ENCODE measurements around the gene LEMD3. TPM values are rescaled to one million over a fixed set of nuclear protein-coding genes. Genes with fewer than 3 reads are reported as not detected.

LEMD3 gene
- total RNA-seq, 2 experiments from 2014 or later, result 16.5 to 17.5 TPM

GRCh38 chr12:65229441-65229840, 60.1 kb downstream of the LEMD3 start:
- no peak overlapping the region for H3K27ac Mint-ChIP-seq
- H3K9me3 Mint-ChIP-seq, result peaks cover 23% of the 10 kb centered on the region
- H3K4me3 Mint-ChIP-seq, result no peak overlapping the region
- intact Hi-C loops (cut with micrococcal nuclease), result no loop called here
- CTCF ChIA-PET, result interaction anchor here (0.7 to 1.9 kb wide), 2 partner anchors 60 to 339 kb away, joined by 5 to 6 read pairs; partner anchors contain the start of gene LEMD3
- H3K36me3 Mint-ChIP-seq (ENCODE audit: low read depth), result peaks cover 40% of the 10 kb centered on the region
- DNase-seq, result no peak
- H3K27me3 Mint-ChIP-seq (ENCODE audit: low read depth), result no peaks in the 10 kb centered on the region
- peaks cover 31% of the 10 kb centered on the region for H3K4me1 Mint-ChIP-seq (ENCODE audit: low read depth)

- Mint-ChIP-seq H3K4me3 (no peak overlapping the region), H3K4me1 (ENCODE audit: low read depth) (peaks cover 11% of the 10 kb centered on the region), H3K36me3 (ENCODE audit: low read depth) (peaks cover 21% of the 10 kb centered on the region), H3K27me3 (ENCODE audit: low read depth) (no peaks in the 10 kb centered on the region), H3K9me3 (peaks cover 18% of the 10 kb centered on the region), H3K27ac (no peak overlapping the region)
- no peak for DNase-seq
- CTCF ChIA-PET, result interaction anchor here (0.6 to 2.1 kb wide), 20 partner anchors 8 to 450 kb away, joined by 3 to 10 read pairs (median 4); partner anchors contain the start of genes LEMD3 and WIF1
- intact Hi-C loops (cut with micrococcal nuclease), result loop anchor here (1.0 to 2.0 kb wide), 4 partner anchors 62 to 430 kb away; no protein-coding TSS in a partner anchor
Measured at GRCh38 chr12:65232476-65233077, 63.2 kb downstream of the LEMD3 start.

- CTCF ChIA-PET, result no interaction called here
- peaks cover 4% of the 10 kb centered on the region for H3K4me1 Mint-ChIP-seq (ENCODE audit: low read depth)
- intact Hi-C loops (cut with micrococcal nuclease), result no loop called here
Measured at GRCh38 chr12:65237153-65237552, 67.8 kb downstream of the LEMD3 start.

GRCh38 chr12:65238609-65239008, 69.2 kb downstream of the LEMD3 start:
- H3K4me3 Mint-ChIP-seq, result no peak overlapping the region

More at GRCh38 chr12:65237153-65237552, 67.8 kb downstream of the LEMD3 start:
- Mint-ChIP-seq H3K27me3 (ENCODE audit: low read depth) (no peaks in the 10 kb centered on the region), H3K27ac (no peak overlapping the region), H3K4me3 (no peak overlapping the region), H3K36me3 (ENCODE audit: low read depth) (peaks cover 8% of the 10 kb centered on the region), H3K9me3 (no peaks in the 10 kb centered on the region)
- no peak for DNase-seq

GRCh38 chr12:65248656-65249633, 79.6 kb downstream of the LEMD3 start:
- intact Hi-C loops (cut with micrococcal nuclease), result loop anchor here (1.0 to 5.0 kb wide), 4 partner anchors 44 to 408 kb away; partner anchors contain the start of gene LEMD3
- CTCF ChIA-PET, result interaction anchor here (0.7 to 1.1 kb wide), 3 partner anchors 9 to 126 kb away, joined by 3 to 4 read pairs (median 3); no protein-coding TSS in a partner anchor
- Mint-ChIP-seq H3K36me3 (ENCODE audit: low read depth) (peaks cover 15% of the 10 kb centered on the region), H3K27me3 (ENCODE audit: low read depth) (no peaks in the 10 kb centered on the region), H3K27ac (peak overlapping the region; percentile 32), H3K4me1 (ENCODE audit: low read depth) (peaks cover 19% of the 10 kb centered on the region), H3K9me3 (peaks cover 2% of the 10 kb centered on the region), H3K4me3 (no peak overlapping the region)
- peak; percentile 40 for DNase-seq

More at GRCh38 chr12:65238609-65239008, 69.2 kb downstream of the LEMD3 start:
- DNase-seq, result no peak
- CTCF ChIA-PET, result no interaction called here
- peaks cover 17% of the 10 kb centered on the region for H3K36me3 Mint-ChIP-seq (ENCODE audit: low read depth)
- H3K9me3 Mint-ChIP-seq, result no peaks in the 10 kb centered on the region
- H3K27ac Mint-ChIP-seq, result no peak overlapping the region
- intact Hi-C loops (cut with micrococcal nuclease), result no loop called here
- no peaks in the 10 kb centered on the region for H3K27me3 Mint-ChIP-seq (ENCODE audit: low read depth)
- no peaks in the 10 kb centered on the region for H3K4me1 Mint-ChIP-seq (ENCODE audit: low read depth)

- CTCF ChIA-PET, result no interaction called here
- Mint-ChIP-seq H3K36me3 (ENCODE audit: low read depth) (peaks cover 3% of the 10 kb centered on the region), H3K4me1 (ENCODE audit: low read depth) (peaks cover 19% of the 10 kb centered on the region), H3K27me3 (ENCODE audit: low read depth) (no peaks in the 10 kb centered on the region), H3K9me3 (peaks cover 2% of the 10 kb centered on the region), H3K4me3 (no peak overlapping the region), H3K27ac (no peak overlapping the region)
- intact Hi-C loops (cut with micrococcal nuclease), result no loop called here
- no peak for DNase-seq
Measured at GRCh38 chr12:65252515-65252914, 83.1 kb downstream of the LEMD3 start.

GRCh38 chr12:65257986-65258385, 88.6 kb downstream of the LEMD3 start:
- Mint-ChIP-seq H3K9me3 (no peaks in the 10 kb centered on the region), H3K27ac (no peak overlapping the region), H3K36me3 (ENCODE audit: low read depth) (no peaks in the 10 kb centered on the region), H3K27me3 (ENCODE audit: low read depth) (peaks cover 5% of the 10 kb centered on the region), H3K4me1 (ENCODE audit: low read depth) (no peaks in the 10 kb centered on the region), H3K4me3 (no peak overlapping the region)
- DNase-seq, result no peak
- CTCF ChIA-PET, result no interaction called here
- intact Hi-C loops (cut with micrococcal nuclease), result no loop called here

GRCh38 chr12:65259501-65259900, 90.1 kb downstream of the LEMD3 start:
- CTCF ChIA-PET, result no interaction called here

GRCh38 chr12:65263777-65264176, 94.4 kb downstream of the LEMD3 start:
- H3K4me1 Mint-ChIP-seq (ENCODE audit: low read depth), result no peaks in the 10 kb centered on the region
- no peak for DNase-seq

More at GRCh38 chr12:65259501-65259900, 90.1 kb downstream of the LEMD3 start:
- no peak overlapping the region for H3K27ac Mint-ChIP-seq
- no peaks in the 10 kb centered on the region for H3K4me1 Mint-ChIP-seq (ENCODE audit: low read depth)
- H3K4me3 Mint-ChIP-seq, result no peak overlapping the region
- H3K9me3 Mint-ChIP-seq, result no peaks in the 10 kb centered on the region
- H3K27me3 Mint-ChIP-seq (ENCODE audit: low read depth), result peaks cover 6% of the 10 kb centered on the region
- H3K36me3 Mint-ChIP-seq (ENCODE audit: low read depth), result no peaks in the 10 kb centered on the region
- intact Hi-C loops (cut with micrococcal nuclease), result no loop called here
- no peak for DNase-seq

GRCh38 chr12:65266408-65266807, 97.0 kb downstream of the LEMD3 start:
- no peak overlapping the region for H3K27ac Mint-ChIP-seq
- CTCF ChIA-PET, result no interaction called here
- H3K4me1 Mint-ChIP-seq (ENCODE audit: low read depth), result no peaks in the 10 kb centered on the region
- H3K4me3 Mint-ChIP-seq, result no peak overlapping the region
- H3K9me3 Mint-ChIP-seq, result no peaks in the 10 kb centered on the region
- intact Hi-C loops (cut with micrococcal nuclease), result no loop called here
- H3K27me3 Mint-ChIP-seq (ENCODE audit: low read depth), result peaks cover 14% of the 10 kb centered on the region
- no peaks in the 10 kb centered on the region for H3K36me3 Mint-ChIP-seq (ENCODE audit: low read depth)
- no peak for DNase-seq

More at GRCh38 chr12:65263777-65264176, 94.4 kb downstream of the LEMD3 start:
- peaks cover 18% of the 10 kb centered on the region for H3K27me3 Mint-ChIP-seq (ENCODE audit: low read depth)
- H3K36me3 Mint-ChIP-seq (ENCODE audit: low read depth), result no peaks in the 10 kb centered on the region
- H3K9me3 Mint-ChIP-seq, result no peaks in the 10 kb centered on the region
- CTCF ChIA-PET, result no interaction called here
- H3K27ac Mint-ChIP-seq, result no peak overlapping the region
- intact Hi-C loops (cut with micrococcal nuclease), result no loop called here
- no peak overlapping the region for H3K4me3 Mint-ChIP-seq

- CTCF ChIA-PET, result no interaction called here
- Mint-ChIP-seq H3K4me3 (no peak overlapping the region), H3K36me3 (ENCODE audit: low read depth) (no peaks in the 10 kb centered on the region), H3K9me3 (no peaks in the 10 kb centered on the region), H3K27ac (no peak overlapping the region), H3K4me1 (ENCODE audit: low read depth) (no peaks in the 10 kb centered on the region), H3K27me3 (ENCODE audit: low read depth) (peaks cover 18% of the 10 kb centered on the region)
- intact Hi-C loops (cut with micrococcal nuclease), result no loop called here
- DNase-seq, result no peak
Measured at GRCh38 chr12:65269603-65270002, 100.2 kb downstream of the LEMD3 start.

- Mint-ChIP-seq H3K27ac (no peak overlapping the region), H3K4me3 (no peak overlapping the region), H3K27me3 (ENCODE audit: low read depth) (peaks cover 32% of the 10 kb centered on the region), H3K9me3 (no peaks in the 10 kb centered on the region), H3K36me3 (ENCODE audit: low read depth) (no peaks in the 10 kb centered on the region), H3K4me1 (ENCODE audit: low read depth) (peaks cover 2% of the 10 kb centered on the region)
- intact Hi-C loops (cut with micrococcal nuclease), result no loop called here
- CTCF ChIA-PET, result no interaction called here
- DNase-seq, result no peak
Measured at GRCh38 chr12:65274602-65275272, 105.4 kb downstream of the LEMD3 start.
